CD4-positive, alpha-beta T cell treated with Interleukin-15 for 1 hour (primary cell): ENCODE data around the gene SCUBE1.
"Not testable (repeated sequence)": the region's sequence is repeated elsewhere in the genome, so short reads cannot be mapped to it uniquely, and the experiment has no call there.

ENCODE experiments used
- DNase-seq: peaks from one replicate; pipeline ENCODE4 v3.0.0-alpha.2; 2020

Gene SCUBE1

GRCh38 chr22:43299736-43300135 lies 43.4 kb downstream of the SCUBE1 start:
- no peak for DNase-seq

GRCh38 chr22:43298062-43298801 lies 44.9 kb downstream of the SCUBE1 start:
- DNase-seq: no peak

- DNase-seq: no peak
These were observed 45.7 kb downstream of the SCUBE1 start for GRCh38 chr22:43297270-43298061.

GRCh38 chr22:43296276-43296902 lies 46.8 kb downstream of the SCUBE1 start:
- no peak for DNase-seq

GRCh38 chr22:43295660-43296059 lies 47.5 kb downstream of the SCUBE1 start:
- no peak for DNase-seq

- DNase-seq: no peak
These were observed 48.0 kb downstream of the SCUBE1 start for GRCh38 chr22:43295173-43295572.

- peak; percentile 42 for DNase-seq
These were observed 49.3 kb downstream of the SCUBE1 start for GRCh38 chr22:43293655-43294392.

GRCh38 chr22:43293259-43293654 lies 49.9 kb downstream of the SCUBE1 start:
- DNase-seq: no peak

GRCh38 chr22:43292630-43293018 lies 50.5 kb downstream of the SCUBE1 start:
- DNase-seq: no peak

- DNase-seq: no peak
These were observed 51.8 kb downstream of the SCUBE1 start for GRCh38 chr22:43291381-43291780.

GRCh38 chr22:43289976-43290721 lies 53.0 kb downstream of the SCUBE1 start:
- no peak for DNase-seq

- no peak for DNase-seq
These were observed 53.6 kb downstream of the SCUBE1 start for GRCh38 chr22:43289531-43289963.

- DNase-seq: no peak
These were observed 54.3 kb downstream of the SCUBE1 start for GRCh38 chr22:43288807-43289420.

- no peak for DNase-seq
These were observed 54.8 kb downstream of the SCUBE1 start for GRCh38 chr22:43288378-43288777.

GRCh38 chr22:43287441-43287840 lies 55.7 kb downstream of the SCUBE1 start:
- DNase-seq: no peak

GRCh38 chr22:43281394-43281793 lies 61.8 kb downstream of the SCUBE1 start:
- DNase-seq: no peak

- not testable (repeated sequence) for DNase-seq
These were observed 62.7 kb downstream of the SCUBE1 start for GRCh38 chr22:43280523-43280886.

- DNase-seq: no peak
These were observed 63.2 kb downstream of the SCUBE1 start for GRCh38 chr22:43279867-43280522.

- no peak for DNase-seq
These were observed 65.1 kb downstream of the SCUBE1 start for GRCh38 chr22:43277987-43278601.

GRCh38 chr22:43277091-43277490 lies 66.1 kb downstream of the SCUBE1 start:
- no peak for DNase-seq

- DNase-seq: no peak
These were observed 66.9 kb downstream of the SCUBE1 start for GRCh38 chr22:43276321-43276720.
